Activated CD4-positive, alpha-beta T cell treated with anti-CD3 and anti-CD28 coated beads for 24 hours (primary cell): Measurements from ENCODE around the gene FOXC2.
A peak's percentile ranks its signal among the peaks of the same experiment; 100 is the strongest.
"Not testable (repeated sequence)": the region's sequence is repeated elsewhere in the genome, so short reads cannot be mapped to it uniquely, and the experiment has no call there.

Source experiments
- DNase-seq, 2 donors: peaks; one replicate each; pipeline ENCODE4 v3.0.0-alpha.2; 2020; ENCODE audit warnings: low read depth in 2 of 2

FOXC2 gene

DNA sequence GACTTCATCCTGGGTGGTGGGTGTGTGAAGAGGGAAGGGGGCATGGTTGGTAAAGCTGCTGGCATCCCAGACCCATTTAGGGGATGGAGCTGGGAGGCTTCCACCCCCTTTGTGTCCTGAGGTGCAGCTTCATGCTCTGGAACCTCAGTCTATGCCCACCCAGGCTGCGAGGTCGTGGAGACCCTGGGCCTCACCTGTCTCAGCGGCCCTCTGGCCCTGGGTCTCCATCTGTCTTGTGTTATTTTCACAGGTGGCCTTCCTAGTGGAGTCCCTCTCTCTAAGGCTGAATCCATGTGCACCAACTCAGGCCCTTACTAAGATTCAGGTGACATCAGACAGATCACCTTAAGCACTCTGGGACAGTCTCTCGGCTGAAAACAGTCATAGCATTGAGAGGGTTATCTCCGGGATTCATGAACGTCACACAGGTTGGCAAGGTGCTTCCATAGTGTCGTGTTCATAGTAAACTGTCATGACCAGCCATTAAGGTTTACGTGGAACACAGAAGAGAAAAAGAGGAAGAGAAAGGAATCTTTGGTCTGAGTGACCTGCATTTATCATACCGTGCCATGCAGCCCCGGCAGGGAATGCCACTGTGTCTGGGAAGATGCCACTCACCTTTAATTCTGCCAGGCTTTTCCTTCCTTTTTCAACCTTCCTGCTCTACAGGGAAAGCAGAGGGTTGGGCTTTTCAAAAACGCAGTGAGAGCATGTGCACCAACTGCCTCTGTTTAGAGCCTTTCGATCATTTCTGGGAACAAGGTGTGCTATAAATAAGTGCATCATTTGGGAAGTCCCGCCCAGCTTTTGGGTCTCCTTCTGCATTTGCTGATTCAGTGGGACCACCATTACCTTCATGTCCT is 7.2 kb downstream of the FOXC2 start:
- no peak for DNase-seq

DNA sequence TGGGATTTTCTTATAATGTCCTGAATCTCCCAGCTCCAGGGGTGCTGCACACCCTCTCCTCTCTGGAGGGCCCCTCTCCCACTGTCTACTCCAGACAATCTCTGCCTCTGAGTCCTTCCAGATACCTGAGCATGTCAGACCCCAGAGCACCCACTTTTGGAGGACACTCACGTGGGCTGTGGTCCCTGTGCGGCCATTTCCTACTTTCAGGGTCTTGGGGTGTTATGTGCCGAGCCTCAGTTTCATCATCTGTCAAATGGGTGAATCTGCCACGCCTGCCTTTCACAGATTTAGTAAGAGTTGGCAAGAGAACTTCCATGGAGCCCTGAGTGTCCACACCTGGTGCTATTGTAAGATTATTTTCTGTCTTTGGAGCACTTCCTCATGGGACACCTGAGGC is 8.0 kb downstream of the FOXC2 start:
- DNase-seq = no peak

DNA sequence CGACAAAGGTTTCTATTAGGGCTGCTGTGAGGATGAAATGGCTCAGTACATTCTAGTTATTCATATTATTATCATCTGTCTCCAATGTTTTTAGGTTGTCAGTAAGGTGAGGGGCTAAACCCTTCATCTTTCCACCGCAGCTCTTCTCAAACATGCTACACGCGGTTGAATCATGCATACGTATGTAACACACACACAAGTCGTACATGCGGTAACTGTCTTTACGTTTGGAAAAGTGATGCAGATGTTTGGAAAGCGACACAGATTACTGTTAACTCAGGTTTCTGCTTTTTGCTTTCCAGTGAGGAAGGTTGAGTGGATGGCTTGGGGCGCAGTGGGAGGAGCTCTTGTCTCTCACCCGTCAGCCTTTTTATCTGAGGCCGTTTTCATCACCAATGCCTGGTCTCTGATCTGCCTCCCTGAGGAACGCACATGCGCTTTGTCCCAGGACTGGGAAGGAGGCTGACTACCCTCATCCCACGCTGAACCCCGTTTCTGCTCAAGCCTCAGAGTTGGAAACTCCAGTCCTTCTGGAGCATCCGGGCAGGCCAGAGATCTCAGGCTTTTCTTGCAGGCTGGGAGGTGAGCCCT is 8.6 kb downstream of the FOXC2 start:
- DNase-seq = no peak

DNA sequence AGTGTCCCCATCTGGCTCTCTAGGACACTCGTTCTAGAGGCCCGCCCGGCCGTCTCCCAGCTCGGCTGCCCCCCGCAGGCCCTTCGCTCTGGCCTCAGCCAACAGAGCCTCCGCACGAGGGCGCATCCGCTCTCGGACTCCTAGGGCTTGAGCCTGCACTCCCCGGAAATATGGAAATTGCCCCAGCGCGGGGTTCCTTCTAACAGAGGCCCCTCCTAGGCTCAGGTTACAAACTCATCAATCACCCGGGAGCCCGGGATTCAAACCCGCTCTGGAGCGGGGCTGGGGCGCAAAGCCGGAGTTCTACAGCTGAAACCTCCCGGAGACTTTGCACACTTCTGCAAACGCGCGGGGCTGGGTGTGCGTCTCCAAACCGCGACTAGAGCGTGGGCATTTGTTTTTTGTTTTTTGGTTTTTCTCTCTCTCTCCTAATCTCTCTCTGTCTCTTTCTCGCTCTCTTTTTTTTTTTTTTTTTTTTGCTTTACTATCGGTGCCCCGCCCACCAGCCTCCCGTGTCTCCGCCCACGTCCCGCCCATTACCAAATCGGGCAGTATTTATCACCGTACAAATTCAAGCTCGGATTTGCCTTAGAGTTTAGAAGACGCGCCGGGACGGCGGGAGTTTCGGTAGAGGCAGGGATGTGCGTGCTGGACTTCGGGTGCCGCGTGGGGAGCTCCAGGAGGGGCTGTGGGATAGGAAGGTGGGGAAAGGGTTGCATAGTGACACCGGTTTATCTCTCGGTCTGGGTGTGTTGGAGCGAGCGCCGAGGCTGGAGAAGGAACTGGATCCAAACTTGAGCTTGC is 9.3 kb downstream of the FOXC2 start:
- peak in 1 of 2 donors; percentile 39 for DNase-seq

DNA sequence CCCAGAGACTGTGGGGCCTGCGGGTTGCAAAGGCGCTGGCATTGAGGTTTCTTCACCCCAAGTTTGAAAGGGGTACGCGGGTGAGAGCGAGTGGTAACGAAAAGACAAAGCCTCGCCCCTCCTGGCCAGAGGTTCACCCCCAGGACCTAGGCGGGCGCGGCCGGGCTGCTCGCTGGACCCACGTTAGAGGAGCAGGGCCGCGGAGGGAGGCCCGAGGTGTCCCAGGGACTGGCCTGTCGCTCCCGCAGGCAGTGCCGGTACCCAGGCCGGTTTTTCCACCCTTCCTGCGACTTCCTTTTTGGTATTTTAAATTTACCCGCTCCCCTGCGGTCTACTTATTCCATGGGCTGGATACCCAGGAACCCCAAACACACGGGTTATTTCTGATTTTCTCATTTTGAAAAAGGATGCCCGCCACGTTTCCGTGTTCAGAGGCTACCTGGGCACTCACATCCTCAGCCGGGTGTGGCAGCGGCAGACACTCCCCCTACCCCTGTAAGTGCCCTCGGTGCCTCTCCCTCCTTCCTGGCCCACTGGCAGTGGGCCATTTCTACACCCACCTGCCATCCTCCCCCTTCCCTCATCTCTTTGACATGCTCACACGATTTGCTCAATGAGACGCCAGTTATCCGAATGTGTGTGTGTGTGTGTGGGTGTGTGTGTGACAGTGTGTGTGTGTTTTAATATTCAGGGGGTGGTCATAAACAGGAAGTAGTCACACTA is 10.1 kb downstream of the FOXC2 start:
- no peak for DNase-seq

DNA sequence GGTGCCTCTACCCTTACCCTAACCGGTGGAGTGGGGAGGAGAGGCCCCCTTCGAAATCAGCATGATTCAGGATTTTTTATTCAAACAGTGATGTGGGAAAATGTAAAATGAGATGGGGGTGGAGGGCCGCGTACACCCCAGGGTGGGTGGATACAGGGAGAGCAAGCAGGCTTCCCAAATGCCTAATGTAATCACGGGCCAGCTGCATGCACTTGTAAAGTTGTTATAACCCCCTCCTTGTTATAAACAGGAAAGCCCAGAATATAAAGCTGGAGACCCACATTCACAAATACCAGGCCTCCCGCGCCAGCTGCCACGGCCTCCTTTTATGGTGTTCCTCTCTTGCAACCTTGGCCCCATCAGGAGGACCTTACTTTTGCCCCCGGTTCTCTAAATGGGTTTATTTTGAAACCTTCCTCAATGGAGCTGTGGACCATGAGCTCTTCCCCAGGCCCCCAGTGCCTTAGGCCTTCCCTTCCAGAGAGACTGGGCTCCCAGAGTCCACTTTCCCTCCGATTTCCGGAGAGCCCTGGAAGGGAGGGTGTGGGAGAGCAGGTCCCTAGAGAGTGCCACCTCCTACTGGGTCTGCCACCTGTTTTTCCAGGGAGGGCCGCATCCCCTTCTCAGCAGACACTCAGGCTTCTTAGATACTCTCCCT is 10.8 kb downstream of the FOXC2 start:
- DNase-seq = no peak

DNA sequence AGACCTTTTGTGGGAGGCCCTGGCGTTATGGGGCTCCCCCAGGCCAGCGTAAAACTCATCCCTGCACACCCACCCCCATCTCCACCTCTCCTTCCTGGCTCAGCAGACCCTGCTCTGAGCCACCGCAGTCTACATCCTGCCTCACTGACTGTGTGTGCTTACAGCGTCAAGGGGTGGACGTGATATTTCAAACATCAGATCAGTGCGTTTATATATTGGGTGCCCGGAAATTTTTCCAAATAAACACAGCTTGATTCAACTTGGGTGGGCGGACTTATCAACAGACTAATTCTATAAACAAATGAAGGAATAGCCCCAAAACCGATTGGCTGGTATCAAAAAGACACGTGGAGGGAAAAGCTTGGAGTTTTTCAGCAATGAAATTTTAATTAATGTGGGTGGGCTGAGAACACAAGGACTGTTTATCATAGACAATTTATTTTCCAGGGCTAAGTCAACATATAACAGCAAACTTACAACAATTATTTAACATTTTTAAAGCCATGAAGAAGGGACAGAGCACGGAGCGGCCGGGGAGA is 11.5 kb downstream of the FOXC2 start, which contains the start of gene FOXL1:
Gene FOXL1 (plus strand): TSS at position 489 of the 539 bp plus-strand sequence. CDS start 175 bp downstream, outside the sequence.
- no peak for DNase-seq

DNA sequence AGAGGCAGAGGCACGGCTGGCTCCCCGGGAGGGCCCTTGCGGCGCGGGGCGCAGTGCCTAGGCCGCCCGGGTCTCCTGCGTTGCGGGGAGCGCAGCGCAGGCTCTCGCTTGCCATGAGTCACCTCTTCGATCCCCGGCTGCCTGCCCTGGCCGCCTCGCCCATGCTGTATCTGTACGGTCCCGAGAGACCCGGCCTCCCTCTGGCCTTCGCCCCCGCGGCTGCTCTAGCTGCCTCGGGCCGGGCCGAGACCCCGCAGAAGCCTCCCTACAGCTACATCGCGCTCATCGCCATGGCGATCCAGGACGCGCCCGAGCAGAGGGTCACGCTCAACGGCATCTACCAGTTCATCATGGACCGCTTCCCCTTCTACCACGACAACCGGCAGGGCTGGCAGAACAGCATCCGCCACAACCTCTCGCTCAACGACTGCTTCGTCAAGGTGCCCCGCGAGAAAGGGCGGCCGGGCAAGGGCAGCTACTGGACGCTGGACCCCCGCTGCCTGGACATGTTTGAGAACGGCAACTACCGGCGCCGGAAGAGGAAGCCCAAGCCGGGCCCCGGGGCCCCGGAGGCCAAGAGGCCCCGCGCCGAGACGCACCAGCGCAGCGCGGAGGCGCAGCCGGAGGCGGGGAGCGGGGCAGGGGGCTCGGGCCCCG is 12.1 kb downstream of the FOXC2 start:
- no peak for DNase-seq

DNA sequence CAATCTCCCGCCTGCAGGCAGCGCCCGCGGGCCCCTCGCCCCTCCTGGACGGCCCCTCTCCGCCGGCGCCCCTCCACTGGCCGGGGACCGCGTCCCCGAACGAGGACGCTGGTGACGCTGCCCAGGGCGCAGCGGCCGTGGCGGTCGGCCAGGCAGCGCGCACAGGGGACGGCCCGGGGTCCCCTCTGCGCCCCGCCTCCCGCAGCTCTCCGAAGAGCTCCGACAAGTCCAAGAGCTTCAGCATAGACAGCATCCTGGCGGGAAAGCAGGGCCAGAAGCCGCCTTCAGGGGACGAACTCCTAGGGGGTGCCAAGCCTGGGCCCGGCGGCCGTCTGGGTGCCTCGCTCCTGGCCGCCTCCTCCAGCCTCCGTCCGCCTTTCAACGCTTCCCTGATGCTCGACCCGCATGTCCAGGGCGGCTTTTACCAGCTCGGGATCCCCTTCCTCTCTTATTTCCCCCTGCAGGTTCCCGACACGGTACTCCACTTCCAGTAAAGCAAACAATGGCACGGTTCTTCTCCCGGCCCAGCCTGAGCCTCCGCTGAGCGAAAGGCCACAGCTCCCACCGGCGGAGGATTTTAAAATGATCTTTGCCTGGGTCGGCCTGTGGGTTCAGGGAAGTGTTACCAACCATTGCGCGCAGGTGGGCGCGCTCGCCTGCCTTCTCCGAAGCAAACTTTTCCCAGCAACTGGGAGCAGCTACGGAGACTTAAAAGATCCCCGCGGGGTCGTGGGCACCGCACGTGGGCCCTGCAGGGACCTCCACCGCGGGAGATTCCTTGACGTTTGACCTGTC is 12.8 kb downstream of the FOXC2 start:
- DNase-seq = no peak

DNA sequence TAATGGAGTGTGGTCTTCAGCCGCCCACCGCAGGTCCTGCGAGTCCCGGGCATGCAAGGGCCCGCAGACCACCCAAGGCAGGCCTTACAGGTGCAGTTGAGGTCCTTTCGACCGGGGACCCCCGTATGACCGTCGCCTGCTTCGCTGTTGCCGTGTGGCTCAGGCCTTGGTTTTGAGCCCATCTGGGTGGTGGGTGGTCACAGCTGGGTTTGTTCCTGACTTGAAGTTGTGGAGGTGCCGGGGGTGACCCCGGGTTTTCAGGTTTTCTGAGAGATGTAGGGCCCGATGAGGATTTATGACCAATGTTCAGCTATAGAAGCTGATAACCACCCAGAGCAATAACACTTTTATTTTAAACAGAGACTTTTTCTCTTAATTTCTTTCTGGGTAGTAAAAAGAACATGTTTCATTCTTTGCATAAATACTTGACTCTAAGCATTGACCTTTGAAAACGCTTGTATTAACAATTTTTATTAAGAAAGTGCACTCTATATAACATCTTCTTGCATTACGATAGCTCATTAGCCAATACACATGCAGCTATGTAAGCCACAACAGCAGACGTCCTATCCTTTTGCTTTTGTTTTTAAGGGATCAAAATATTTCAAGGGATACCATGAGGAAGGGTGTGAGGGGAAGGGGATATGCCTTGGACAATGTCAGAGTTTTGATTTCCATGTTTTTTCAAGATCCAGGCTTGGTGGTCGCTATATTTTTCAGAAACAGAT is 13.6 kb downstream of the FOXC2 start:
- no peak for DNase-seq

DNA sequence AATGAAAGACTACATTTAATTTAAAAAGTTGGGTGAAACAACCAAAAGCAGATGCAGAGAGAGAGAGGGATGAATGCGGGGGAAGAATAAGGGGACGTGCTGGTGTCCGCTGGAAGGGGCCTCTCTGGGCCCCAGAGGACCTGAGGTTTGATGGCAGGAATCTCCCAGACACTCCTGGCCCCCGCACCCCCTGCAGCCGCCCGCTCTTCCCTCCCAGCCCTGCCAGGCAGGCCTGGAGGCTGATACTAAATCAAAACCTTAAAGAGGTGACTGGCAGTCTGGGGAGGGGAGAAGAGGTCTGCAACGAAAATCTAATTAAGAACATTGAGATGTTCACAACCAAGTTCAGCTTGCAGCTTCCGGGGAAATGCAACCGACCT is 14.2 kb downstream of the FOXC2 start:
- no peak for DNase-seq

DNA sequence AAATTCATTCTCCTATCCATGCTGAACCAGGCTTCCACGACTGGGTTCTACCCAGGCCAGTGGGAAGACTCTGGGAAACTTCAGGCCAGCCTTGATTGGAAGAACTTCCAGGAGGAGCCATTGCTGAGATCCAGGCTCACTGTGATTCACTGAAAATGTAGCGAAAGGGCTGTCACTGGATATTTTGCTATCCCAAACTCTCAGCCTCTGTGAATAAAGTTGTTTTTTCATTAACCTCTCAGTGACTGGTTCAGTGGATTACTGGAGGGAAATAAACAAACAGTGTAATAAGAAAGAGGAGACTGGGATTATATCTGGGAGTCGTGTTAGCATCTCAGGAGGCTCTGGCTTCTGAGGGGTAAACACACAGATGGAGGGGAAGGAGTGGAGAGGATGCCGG is 14.8 kb downstream of the FOXC2 start:
- DNase-seq = no peak

DNA sequence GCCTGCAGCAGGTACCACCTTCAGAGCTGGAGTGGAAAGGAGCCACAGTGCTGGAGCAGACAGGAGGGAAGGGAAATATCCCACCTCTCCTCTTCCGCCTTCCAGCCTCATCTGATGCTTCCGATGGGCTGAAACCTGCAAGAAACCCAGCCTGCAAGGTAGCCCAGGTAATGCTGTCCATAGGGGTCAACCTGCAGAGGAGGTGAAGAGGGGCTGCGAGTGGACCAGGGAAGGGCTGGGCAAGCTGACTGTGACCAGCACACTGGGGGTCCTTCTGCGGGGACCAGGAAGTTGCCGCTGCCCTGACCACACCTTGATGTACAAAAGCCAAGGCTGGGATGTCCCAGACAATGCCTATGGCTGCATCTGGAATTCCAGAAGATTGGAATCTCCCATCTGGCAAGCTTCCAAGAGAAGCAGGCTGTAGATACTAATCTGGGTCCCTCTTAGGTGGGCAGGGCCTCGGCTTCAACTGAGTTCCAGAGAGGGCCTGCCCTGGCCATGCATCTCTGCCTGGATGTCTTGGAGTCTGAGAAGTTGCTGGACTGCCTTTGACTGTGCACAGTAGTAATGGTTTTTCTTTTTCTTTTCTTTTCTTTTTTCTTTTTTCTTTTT is 17.5 kb downstream of the FOXC2 start:
- no peak for DNase-seq

DNA sequence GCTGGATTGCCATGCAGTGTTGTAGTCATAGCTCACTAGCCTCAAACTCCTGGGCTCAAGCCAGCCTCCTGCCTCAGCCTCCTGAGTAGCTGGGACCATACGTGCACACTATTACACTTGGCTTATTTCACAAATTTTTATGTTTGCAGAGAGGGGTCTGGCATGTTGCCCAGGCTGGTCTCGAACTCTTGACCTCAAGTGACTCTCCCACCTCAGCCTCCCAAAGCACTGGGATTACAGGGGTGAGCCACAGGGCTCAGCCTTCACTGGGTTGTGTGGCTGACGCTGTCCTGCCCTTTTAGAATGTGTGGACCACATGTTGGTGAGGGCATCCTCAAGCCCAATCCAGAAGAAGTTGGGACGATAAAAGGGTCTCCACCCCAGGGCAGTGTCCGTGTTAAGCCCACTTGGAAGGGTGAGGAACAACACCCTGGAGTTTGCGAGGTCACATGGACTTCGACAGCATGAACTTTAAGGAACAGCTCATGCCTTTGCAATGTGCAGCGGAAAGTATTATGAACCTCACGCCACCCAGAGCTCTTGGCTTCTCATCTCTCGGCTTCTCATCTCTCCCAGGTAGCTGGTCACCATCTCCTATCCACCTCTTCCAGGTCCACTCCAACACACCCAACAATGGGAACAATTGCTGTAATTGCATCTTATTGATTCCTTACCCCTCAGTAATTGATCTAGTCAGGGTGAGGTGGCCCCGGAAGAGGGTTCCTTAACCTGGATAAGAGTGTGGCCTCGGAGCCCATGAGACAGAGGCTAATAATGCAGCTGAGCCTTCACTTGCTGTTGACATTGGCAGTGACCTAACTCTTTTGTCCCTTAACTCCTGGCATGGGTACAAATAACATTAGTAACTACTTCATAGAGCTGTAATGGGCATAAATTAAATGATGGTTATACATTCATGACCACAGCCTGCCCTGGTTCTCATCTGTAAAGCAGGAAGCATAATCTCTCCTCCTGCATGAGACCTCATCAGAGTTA is 18.4 kb downstream of the FOXC2 start:
- DNase-seq = no peak

DNA sequence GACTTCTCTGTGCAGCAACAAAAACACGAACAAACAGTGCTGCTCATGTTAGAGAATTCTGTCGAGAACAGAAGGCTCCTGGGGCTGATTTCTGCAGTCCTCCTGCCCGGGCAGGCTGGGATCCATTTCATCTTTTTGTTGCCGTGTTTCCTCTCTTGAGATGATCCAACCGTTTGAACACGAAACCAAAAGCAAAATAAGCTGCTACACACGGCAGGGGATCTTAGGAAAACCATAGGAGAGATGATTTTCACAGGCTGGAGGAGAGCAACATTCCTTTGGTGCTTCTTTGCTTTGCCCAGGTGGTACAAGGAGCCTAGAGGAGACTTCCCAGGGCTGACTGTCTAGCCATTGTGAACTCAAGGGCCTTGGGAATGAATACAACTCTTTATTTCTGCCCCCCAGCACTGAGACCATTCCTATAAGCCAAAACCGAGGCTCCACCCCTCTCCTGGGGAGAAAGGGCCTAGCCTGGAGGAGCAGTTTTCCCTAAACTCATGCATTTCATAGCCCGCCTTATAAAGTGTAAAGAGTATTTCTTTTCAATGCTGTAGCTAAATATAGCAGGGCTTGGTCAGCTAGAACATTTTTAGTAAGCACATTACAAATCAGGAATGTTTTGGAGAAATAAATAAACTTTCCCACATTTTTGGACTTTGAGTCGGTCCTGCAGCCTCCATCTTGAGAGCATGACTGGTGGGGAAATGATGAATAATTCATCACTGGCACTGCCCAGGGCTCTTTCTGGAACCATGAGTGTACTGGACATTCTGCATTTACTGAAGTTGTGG is 19.4 kb downstream of the FOXC2 start:
- DNase-seq = no peak

DNA sequence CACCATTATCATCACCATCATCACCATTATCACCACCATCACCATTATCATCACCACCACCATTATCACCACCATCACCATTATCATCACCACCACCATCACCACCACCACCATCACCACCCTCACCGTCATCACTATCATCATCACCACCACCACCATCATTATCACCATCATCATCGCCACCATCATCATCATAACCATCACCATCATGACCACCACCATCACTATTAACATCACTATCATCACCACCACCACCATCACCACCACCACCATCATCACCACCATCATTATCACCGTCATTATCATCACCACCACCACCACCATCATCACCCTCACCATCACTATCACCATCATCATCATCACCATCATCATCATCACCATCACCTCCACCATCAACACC is 20.9 kb downstream of the FOXC2 start:
- DNase-seq = no peak

DNA sequence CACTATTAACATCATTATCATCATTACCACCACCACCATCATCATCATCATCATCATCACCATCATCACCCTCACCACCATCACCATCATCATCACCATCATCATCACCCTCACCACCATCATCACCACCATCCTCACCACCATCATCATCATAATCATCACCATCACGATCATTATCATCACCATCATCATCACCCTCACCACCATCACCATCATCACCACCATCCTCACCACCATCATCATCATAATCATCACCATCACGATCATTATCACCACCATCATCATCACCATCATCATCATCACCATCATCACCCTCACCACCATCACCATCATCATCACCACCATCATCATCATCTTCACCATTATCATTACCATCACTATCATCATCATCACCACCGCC is 21.3 kb downstream of the FOXC2 start:
- DNase-seq = not testable (repeated sequence)
